A549 treated with ZK216348 at 1 μM for 4 hours (cell line): Measurements from ENCODE around the gene GLRA2. TPM values are rescaled to one million over a fixed set of nuclear protein-coding genes. Genes with fewer than 3 reads are reported as not detected.

Experiments used
- total RNA-seq: library from RNA; stranded (reverse); fragments of 200-300 nt; extraction: Qiagen RNA extraction; gene quantifications from 5 replicates; pipeline ENCODE4 v1.2.3, GENCODE V29; 2022; ENCODE audit warnings: low read depth

The GLRA2 gene
- total RNA-seq = not detected in 5 replicates

DNA sequence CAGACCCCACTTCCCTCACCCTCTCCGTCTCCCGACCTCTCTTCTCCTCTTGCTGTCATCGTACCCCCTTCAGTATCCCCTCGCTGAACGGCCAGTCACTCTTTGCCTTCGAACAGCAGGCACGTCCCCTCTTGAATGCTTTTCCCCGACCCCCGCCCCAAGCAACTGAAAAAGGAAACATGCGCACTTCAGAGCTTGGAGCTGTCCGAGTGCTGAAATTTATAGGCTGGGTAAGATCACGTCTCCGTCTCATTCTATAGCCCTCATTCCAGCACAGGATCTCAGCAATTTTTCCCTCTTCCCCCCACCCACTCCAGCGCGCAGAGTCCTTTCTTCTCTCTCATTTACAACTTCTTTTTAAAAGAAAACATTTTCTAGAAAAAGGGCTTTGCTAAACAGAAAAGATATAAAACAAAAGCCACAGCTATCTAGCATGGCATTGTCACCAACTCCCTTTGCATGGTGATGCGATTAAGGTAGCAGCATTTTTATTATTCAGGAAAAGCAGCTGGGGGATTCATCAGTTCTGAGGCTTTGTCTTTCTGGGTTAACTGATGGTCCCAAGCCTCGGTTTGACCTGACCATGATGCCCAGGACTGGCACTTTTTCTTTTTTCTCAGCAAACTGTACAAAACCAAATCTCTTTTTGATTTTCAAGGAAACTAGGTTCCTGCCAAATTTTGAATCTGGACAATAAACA is at the start of gene GLRA2:
GLRA2 (plus strand) TSS at position 247 of the 700 bp plus-strand sequence. CDS start 522 bp downstream, outside the sequence.

